GM19463 (cell line): ENCODE measurements around the gene DIP2C.

Experiments
- ATAC-seq: cut with Tn5 transposase; IDR thresholded peaks from one replicate; pipeline ENCODE4 v1.9.1; 2021; ENCODE audit warnings: mild to moderate bottlenecking, moderate library complexity; ENCODE audit not compliant: unreplicated experiment

Gene DIP2C

DNA sequence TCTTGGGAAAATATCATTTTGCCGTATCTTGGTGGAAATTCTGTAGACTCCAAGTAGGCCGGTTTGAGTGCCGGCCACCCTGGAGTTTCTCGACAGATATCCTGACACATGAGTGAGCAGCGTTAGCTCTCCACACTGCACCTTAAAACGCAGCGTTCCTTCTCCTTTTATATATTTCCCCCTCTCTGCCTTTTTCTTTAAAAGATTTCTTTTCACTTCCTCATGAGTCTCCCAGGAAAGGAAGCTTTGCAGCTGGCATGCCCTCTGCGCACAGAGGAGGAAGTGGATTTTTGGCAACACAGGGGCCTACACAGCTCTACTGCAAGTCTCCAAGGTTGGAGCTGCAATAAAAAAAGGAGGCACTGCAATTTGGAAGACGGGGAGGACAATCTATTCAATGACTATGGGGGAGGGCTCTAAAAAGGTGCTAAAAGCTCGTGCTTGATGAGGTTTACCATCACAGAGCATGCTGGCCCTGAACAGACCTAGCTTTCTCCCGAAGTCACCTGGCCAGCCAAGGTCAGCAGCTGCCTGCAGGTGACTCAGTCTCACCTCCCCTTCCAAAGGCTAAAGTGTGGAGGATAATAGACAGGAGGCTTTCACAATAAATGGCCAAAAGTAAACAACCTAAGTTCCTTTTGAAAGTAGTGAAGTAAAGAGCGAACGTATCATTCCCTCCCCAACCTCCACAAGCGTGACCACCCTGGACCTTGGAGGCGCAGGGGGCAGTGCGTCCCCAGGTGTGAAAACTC is 301.4 kb downstream of the DIP2C start:
- ATAC-seq = no peak

DNA sequence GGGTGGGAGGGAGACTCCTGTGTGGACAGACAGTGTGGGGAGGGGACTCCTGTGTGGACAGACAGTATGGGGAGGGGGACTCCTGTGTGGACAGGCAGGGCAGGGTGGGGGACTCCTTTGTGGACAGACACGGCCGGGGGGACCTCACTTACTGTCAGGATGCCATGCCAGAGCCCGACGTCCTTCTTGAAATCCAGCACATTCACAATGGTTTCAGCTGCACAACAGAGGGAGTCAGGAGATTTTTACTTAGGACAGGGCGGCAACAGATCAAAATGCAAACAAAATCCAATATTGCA is 301.9 kb downstream of the DIP2C start:
- ATAC-seq = no peak

DNA sequence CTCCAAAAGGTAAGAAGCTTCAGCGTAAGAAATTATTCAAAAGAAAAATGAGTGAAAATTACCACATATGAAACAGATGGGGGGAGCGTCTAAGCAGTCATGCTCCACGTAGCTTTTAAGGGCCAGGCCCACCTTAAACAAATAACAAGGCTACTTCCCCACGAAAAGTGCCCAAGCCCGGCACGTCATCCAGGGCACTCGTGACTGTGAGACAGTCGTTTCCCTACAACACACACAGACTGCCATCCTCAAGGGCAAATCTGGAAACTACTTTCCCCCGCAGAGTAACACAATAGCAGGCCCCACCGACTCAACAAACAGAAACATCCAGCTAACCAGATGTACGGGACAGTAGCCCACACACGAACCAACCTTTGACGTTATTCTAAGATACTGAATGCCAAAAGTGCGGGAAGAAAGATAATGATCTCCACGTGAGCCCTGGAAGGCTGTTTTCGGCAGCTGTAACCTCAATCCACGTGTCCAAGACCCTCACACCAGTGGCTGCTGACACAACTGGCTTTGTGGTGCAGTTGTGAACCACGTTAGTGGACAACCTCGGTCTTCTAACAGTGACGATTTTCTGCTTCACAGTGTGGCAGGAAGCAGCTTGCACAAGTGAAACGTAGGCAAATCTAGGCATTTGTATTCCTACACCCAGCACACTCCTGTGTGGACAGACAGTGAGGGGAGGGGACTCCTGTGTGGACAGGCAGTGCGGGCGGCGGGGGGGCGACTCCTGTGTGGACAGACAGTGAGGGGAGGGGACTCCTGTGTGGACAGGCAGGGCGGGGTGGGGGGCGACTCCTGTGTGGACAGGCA is 302.5 kb downstream of the DIP2C start:
- no peak for ATAC-seq

DNA sequence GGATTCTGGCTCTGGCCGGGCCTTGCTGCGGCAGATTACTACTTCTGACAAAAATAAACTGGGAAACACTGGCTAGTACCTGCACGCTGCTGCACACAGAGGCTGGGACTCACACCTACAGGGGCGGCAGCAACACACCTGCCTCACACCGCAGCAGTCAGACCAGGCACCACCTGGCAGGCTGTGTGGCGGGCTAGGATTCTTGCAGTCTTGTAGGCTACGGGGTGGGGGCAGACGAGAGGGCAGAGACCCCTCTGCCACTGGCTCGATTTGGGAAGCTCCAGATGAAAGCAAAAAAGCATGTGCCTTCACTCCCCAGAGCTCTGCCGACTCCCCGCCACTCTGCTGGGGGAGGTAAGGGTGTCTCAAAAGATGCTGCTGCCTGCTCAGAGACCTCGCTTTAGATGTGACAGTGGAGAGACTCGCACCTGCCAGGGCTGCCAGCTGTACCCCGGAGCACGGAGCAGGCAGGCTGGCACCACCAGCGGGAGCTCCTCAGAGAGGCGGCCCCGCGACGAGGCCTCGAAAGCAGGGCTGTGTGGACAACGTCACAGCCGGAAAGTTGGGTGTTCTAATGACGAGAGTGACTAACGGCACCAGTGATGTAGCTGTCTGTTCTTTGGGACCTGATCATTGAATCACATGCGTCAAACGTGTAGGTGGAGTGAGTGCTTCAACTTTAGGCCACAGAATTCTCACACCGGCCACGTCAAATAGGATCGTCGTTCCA is 303.7 kb downstream of the DIP2C start:
- no peak for ATAC-seq

DNA sequence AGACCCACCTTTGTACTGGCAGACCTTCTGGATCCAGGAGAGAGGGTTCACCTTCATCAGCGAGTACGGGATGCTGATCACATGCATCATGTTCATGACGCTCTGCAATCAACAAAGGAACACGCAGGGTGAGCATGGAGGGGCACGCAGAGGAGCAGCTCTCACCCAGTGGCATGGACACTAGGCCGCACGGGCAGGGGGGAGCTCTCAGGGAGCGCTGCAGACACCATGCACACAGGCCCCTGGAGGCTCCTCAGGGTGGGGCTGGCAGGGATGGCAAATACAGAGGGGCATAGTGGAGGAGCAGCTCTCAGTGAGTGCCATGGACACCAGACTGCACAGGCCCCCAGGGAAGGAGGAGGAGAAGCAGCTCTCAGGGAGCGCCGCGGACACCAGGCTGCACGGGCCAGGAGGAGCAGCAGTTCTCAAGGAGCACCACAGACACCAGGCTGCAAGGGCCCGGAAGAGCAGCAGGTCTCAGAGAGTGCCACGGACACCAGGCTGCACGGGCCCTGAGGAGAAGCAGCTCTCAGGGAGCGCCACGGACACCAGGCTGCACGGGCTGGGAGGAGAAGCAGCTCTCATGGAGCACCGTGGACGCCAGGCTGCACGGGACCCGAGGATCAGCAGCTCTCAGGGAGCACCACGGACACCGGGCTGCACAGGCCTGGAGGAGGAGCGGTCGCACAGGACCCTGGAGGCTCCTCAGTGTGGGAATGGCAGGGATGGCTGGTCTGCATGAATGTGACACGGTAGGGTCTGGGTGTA is 304.7 kb downstream of the DIP2C start:
- ATAC-seq = no peak

DNA sequence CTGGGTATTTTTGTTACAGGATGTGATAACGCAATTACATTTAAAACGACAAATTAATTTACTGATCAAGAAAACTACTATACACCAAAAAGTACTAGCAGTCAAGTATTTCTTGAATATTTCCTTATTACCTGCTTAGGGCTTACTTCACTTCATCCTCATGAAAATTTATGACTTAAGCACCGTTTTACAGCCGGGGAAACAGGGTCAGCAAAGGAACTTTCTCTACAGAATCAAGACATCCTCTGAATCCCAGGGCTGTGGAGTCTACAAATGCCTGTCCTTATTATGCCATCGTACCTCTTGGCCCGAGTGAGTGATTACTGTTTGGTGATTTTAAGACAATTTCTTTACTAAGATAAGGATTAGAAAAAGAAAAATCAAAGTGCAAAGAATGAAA is 305.9 kb downstream of the DIP2C start:
- ATAC-seq = no peak

DNA sequence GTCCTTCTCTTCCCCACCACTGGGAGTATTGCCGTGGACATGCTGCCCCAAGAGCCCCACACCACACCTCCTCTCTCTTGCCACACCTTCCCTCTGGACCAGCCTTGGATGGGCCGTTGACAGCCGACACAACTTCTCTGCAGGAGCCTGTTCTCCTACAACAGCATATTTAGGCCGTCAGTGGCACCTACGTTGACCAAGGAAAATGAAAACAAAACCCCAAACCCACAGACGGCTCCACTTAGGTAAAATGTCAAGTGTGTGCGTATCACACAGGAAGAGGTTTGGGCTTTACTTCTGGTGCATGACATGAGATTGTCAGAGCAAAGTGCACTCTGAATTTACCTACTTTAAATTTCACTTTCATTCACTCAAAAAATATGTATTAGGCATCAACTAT is 307.7 kb downstream of the DIP2C start:
- no peak for ATAC-seq

DNA sequence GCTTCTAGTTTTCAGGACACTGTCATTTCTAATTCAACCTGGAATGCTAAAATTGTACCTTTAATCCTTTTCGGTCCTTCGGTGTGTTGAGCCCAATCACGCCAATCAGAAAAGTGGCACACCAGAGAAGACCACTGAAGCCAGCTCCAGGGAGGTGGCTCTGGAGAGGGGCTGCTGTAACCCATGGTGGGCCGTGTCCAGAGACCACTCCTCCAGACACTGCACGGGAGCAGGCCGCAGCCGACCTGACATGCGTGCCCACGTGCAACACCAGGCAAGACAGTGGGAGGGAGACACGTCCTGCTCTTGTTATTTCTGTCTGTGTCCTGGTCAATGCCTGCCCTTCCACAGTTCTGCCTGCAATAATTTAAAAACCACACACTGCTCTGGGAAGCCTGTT is 308.1 kb downstream of the DIP2C start:
- ATAC-seq = no peak

DNA sequence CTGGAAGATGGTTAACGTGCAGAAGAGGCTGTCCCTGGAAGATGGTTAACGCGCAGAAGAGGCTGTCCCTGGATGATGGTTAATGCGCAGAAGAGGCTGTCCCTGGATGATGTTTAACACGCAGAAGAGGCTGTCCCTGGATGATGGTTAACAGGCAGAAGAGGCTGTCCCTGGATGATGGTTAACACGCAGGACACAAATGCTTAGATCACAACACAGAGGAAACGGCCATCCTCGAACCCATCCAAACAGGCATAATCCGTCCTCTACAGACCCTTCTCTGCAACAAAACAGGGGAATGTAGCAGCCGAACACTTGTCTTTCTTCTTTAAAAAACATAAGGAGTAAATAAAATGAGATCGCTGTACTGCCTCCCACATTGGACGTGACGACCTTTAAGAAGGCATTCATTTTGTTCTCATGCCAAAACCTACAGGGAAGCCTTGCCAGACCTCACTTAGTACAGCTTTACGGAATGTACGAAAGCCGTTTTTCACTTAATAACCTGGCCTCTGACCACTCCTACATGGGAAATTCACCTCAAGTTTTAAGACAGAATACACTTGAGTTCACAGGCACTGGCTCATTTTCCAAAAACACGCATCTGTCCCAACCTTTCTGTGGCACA is 309.0 kb downstream of the DIP2C start:
- no peak for ATAC-seq

DNA sequence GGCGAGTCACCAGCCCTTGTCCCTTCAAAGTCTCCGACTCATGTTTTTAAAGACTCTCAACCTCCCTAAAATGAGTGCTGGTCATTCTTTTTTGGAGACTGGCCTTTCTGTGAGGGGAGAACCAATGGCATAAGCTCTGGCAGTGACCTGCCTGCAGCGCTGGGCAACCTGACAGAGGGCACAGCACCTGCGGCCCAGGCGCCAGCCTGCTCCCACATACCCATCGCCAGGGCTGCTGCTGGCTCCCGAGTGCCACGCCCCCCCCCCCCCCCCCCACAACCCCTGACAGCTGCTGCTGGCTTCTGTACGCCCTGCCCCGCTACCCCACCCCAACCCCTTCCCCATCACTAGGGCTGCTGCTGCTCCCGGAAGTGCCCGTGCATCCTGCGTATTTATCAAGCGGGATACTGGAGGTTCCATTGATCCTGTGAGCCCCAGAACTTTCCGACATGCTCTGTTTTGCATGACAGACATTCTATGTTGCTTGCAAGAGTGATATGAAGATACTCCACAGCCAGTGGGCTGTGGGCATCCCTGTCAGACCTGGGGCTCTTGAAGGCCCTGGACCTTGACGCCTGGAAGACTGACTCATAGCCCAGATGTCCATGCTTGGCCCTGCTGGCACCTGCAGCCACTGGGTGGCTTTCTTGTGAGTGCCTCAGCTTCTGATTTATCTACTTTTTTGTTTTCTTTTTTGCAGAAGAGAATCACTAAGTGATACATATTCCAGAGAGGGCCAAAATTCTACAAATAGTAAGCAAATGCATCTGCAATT is 310.4 kb downstream of the DIP2C start:
- ATAC-seq = no peak

DNA sequence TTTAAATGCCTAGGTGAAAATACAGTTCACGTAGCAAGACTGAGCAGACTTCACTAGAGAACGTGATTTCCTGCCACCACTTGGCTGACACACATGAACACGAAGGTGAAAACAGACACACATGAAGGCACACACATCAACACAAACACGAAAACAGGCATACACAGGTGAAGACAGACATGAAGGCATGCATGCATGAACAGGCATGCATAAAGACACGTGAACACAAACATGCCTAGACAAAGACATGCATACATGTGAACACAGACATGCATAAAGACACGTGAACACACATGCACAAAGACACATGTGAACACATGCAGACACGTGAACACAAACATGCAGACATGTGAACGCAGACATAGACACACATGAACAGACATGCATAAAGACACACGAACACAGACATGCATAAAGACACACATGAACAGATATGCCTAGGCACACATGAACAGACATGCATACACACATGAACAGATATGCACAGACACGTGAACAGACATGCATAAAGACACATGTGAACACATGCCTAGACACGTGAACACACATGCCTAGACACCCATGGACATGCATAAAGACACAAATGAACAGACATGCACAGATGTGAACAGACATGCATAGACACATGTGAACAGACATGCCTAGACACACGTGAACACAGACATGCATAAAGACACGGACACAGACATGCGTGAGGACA is 311.1 kb downstream of the DIP2C start:
- ATAC-seq = no peak

DNA sequence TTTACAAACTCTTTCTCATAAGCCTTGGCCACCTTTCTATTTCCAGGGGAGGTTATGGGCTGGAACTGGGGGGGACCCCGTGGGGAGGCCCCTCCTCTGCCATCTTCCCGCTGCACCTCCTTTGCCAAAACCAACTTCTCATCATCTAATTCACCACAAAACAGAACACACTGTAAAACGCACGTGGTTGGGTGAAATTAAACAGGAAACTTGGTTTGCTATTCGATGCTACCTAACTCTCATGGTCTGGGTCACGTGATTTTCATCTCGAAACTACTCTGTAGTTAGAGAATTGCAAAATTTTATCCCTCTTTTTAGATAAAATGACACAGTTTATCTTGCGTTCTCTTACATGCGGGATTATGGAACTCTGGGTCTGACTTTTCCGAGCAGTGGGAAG is 312.2 kb downstream of the DIP2C start:
- ATAC-seq = no peak

DNA sequence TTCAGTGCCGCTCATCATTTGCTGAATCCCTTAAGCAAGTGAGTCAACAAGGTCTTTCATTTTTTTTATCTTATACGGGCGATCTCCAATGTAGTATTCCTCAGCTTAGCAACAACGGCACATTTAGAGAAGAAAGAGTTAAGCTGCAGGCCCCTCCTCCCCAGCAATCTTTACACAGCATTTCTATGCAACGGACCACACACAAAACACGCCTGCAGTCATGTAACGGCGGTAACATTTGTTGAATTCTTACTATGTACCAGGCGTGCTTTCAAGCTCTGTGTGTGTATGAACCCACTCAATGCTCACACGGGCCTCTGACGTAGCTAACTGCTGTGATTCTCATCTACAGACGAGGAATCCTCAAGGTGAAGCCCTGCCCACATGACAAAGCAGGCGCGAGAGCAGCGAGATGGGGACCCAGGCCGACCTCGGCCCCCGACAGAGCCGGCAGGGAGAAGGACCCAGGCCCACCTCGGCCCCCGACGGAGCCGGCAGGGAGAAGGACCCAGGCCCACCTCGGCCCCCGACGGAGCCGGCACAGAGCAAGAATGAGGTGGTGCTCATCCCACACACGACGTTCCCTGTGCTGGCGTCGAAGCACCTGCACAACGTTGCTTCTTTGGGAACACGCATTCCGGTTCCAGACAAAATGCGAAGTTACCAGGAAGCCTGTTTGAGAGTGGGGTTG is 313.5 kb downstream of the DIP2C start:
- no peak for ATAC-seq

DNA sequence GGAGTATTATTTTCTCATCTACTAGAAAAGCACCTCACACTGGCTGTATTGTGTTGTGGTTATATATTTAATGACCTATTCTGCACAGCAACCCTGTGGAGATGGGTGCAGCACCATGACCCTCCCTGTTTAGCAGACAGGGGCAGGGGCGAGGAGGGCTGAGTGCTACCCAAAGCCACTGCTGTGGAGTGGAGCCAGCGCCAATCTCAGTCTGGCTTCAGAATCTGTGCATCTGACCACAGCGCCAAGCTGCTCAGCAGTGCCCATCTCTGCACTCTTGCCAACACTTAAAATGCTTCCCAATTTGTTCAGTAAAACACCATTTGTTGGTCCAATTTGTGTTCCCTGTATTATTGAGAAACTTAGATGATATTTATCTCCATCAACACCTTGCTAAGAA is 315.1 kb downstream of the DIP2C start:
- ATAC-seq = no peak

DNA sequence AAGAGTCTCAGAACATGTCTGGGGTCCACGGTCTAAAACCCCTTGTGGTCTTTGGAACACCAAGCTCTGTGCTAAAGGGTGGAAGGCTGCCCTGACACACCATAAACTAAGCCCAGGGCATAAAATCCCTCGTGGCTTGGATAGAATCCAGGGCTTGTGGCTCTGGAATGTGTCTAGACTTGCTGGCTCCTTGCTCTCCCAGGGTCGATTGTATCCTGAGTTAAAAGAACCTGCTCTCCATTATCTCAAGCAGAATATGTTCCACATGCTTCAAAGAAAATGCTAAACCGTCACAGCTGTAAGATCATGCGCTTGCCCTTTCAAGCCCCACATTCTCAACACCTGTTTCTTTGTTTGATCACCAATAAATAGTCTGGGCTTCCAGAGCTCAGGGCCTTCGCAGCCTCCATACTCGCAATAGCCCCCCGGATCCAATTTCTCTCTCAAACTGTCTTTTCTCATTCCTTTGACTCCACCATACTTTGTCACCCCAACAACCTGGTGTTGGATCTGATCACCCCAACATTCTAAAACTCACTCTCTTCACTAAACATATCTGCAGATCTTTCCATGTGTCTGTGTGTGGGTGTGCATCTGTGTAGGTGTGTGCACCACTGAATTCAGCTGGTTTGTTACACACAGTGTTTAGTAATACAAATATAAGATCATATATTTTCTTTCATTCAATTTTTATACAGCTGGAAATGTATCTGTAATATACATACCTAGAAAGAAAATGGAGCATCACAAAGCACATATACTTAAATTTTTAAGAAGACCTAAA is 315.8 kb downstream of the DIP2C start:
- ATAC-seq = no peak

DNA sequence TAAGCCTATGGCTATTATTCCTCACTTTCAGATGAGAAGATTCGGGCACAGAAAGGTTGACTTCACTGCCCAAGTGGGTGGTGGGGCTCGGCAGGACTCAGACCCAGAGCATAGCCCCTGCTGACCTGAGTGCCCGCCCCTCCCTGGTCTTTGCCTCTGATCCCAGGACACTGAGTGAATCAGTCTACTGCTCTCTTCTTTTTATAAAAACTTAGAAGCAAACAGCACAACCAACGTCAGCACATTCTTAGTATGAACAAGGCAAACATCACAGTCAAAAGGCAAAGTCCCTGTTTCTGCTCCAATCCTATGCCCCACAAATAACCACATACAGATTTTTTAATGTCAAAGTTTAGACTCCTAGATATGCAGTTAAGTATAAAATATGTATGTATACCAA is 316.5 kb downstream of the DIP2C start:
- ATAC-seq = no peak

DNA sequence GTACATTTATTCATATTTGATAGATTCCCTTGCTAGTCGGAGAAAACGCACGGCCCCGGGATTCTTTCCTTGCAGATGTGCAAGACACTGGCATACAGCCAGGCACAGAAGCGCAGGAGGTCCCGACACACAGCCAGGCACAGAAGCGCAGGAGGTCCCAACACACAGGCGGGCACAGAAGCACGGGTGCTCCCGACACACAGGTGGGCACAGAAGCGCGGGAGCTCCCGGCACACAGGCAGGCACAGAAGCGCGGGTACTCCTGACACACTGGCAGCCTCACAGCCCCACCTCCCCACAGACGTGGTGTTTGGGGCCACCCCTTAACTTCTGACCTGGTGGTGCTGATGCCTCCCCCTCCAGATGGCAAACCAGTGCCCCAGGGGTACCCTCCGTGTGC is 316.9 kb downstream of the DIP2C start:
- ATAC-seq = no peak

DNA sequence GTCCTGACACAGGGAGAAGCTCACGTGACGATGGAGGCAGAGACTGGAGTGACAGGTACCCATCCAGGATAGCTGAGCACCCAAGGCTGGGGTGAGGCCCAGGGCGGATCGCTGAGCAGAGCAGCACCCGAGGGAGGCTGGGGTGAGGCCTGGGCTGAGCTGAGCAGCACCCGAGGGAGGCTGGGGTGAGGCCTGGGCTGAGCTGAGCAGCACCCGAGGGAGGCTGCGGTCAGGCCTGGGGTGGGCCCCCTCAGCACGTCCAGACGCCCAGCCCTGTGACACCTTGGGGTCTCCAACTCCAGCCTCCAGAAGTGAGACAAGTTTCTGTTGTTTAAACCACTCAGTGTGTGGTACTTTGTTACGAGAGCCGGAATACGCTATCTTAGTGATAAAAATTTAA is 318.0 kb downstream of the DIP2C start:
- ATAC-seq = no peak
